ENCODE data around the gene ARID1B.

- TF ChIP-seq TCF7L2 (IDR thresholded peaks at IDR 0.05; ENCODE audit: low read depth, low read length) = no peak
- no peak for TF ChIP-seq SIN3A (IDR thresholded peaks at IDR 0.05; ENCODE audit: borderline replicate concordance, insufficient read depth, low read depth, low read length)
- TF ChIP-seq CTCF (IDR thresholded peaks at IDR 0.05) = no peak
- TF ChIP-seq REST (IDR thresholded peaks at IDR 0.05; ENCODE audit: insufficient read depth in 1 of 2, low read depth in 2 of 2, low read length in 1 of 2) = no peak
Observed at GRCh38 chr6:157065366-157065765, 288.2 kb downstream of the ARID1B start.
